Measurements from ENCODE around the gene HOXB4. TPM values are rescaled to one million over a fixed set of nuclear protein-coding genes. Genes with fewer than 3 reads are reported as not detected.
"Not testable (repeated sequence)": the region's sequence is repeated elsewhere in the genome, so short reads cannot be mapped to it uniquely, and the experiment has no call there.

HOXB4 gene
- total RNA-seq, 1 donor from 2014 or later = 0.25 TPM

DNA sequence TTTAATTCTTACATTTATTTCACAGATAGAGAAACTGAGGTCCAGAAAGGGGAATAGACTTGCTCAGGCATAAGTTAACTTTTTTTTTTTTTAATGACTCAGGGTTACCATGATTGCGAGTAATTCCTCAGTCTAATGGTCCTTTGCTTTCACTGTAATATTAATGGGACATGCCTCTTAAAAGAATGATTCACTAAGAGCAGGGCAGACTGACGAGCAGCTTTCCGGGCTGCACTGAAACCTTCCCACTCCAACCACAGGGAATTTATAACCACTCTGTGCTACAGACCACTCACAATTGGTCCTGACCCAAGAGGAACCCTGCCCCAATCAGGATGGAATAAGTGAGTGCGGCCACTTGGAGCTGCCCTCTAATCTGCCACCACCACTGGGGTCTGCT is 39.0 kb downstream of the HOXB4 start:
- Histone ChIP-seq H3K4me1 (peaks cover 25% of the 10 kb centered on the region), H3K27me3 (ENCODE audit: low read depth) (peaks cover 98% of the 10 kb centered on the region), H3K36me3 (no peaks in the 10 kb centered on the region), H3K4me3 (no peak overlapping the region), H3K9me3 (replicated peaks) (no peaks in the 10 kb centered on the region), H3K27ac (replicated peaks) (no peak overlapping the region)
- TF ChIP-seq, protein P1, sequence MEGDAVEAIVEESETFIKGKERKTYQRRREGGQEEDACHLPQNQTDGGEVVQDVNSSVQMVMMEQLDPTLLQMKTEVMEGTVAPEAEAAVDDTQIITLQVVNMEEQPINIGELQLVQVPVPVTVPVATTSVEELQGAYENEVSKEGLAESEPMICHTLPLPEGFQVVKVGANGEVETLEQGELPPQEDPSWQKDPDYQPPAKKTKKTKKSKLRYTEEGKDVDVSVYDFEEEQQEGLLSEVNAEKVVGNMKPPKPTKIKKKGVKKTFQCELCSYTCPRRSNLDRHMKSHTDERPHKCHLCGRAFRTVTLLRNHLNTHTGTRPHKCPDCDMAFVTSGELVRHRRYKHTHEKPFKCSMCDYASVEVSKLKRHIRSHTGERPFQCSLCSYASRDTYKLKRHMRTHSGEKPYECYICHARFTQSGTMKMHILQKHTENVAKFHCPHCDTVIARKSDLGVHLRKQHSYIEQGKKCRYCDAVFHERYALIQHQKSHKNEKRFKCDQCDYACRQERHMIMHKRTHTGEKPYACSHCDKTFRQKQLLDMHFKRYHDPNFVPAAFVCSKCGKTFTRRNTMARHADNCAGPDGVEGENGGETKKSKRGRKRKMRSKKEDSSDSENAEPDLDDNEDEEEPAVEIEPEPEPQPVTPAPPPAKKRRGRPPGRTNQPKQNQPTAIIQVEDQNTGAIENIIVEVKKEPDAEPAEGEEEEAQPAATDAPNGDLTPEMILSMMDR (IDR thresholded peaks at IDR 0.05; ENCODE audit: borderline replicate concordance) = no peak
- DNase-seq = no peak
- intact Hi-C loops (cut with micrococcal nuclease) = no loop called here

DNA sequence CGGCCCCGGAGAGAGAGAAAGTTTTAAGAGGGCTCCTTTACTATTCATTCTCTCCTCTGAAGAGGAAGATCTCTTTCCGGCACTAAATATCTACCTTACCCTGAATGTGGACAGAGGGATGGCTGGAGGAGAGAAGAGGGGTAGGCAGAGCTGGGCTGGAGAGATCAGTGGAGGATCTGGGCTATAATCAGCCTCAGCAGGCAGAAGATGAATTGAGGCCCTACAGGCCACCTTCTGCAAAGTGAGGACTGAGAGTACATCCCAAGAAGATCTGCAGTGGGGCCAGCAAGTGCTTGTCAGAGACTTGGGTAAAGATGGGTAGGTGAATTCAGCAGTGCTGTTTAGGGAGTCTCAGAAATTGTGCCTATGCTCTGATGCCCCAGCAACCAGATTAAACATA is 40.8 kb downstream of the HOXB4 start:
- no peaks in the 10 kb centered on the region for H3K36me3 ChIP-seq
- intact Hi-C loops (cut with micrococcal nuclease) = no loop called here
- DNase-seq = no peak

DNA sequence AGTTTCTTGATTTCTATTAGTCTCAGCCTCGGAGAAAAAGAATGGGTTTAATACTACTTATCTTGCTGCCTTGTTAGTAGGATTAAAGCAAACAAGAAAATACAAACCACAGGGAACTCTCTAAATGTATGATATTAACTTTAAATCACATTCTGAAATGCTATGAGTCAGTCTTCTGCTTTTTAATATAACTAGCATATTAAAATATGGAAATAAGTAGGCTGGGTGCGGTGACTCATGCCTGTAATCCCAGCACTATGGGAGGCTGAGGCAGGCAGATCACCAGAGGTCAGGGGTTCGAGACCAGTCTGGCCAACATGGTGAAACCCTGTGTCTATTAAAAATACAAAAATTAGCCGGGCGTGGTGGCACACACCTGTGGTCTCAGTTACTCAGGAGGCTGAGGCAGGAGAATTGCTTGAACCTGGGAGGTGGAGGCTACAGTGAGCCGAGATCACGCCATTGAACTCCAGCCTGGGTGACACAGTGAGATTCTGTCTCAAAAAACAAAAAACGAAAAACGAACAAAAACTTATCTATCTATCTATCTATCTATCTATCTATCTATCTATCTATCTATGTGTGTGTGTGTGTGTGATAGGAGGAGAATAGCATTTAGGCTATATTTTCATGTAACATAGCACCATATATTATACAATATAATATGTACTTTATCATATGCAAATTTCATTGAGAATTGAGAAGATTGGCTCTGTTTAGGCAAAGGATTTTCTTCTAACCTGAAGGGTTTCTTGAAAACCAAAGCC is 42.2 kb downstream of the HOXB4 start:
- H3K36me3 ChIP-seq; H3K4me3 ChIP-seq; H3K27ac ChIP-seq (replicated peaks); H3K4me1 ChIP-seq; DNase-seq; H3K9me3 ChIP-seq (replicated peaks); intact Hi-C loops (cut with micrococcal nuclease): not testable (repeated sequence)
- H3K27me3 ChIP-seq (ENCODE audit: low read depth) = peaks cover 98% of the 10 kb centered on the region

More for the DNA sequence above, 40.8 kb downstream of the HOXB4 start:
- Histone ChIP-seq H3K9me3 (replicated peaks) (no peaks in the 10 kb centered on the region), H3K27me3 (ENCODE audit: low read depth) (peaks cover 98% of the 10 kb centered on the region), H3K27ac (replicated peaks) (no peak overlapping the region), H3K4me1 (peaks cover 12% of the 10 kb centered on the region), H3K4me3 (no peak overlapping the region)
- TF ChIP-seq, protein P1 (IDR thresholded peaks at IDR 0.05; ENCODE audit: borderline replicate concordance) = no peak

DNA sequence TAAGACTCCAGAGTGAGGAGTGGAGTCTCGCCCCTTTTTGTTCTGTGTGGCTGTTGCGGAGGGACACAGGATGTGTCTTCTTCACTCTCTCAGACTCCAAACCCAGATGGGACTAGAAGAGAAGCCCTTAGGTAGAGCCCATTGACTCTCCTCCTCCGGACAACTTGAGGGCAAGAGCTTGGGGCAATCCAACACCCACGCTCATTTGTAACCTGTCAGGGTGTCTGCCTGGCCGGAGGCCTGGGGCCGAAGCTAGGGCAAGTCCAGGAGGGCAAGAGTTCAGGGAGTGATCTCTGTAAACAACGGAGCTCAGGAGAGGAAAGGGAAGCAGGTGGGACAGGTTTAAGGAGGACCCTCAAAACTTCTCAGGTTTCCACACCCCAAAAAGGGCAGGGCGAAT is 45.9 kb downstream of the HOXB4 start:
- Histone ChIP-seq H3K27ac (replicated peaks) (no peak overlapping the region), H3K4me1 (peaks cover 1% of the 10 kb centered on the region), H3K27me3 (ENCODE audit: low read depth) (peaks cover 98% of the 10 kb centered on the region), H3K36me3 (no peaks in the 10 kb centered on the region), H3K9me3 (replicated peaks) (no peaks in the 10 kb centered on the region), H3K4me3 (no peak overlapping the region)
- TF ChIP-seq, protein P1 (IDR thresholded peaks at IDR 0.05; ENCODE audit: borderline replicate concordance) = no peak
- intact Hi-C loops (cut with micrococcal nuclease) = no loop called here
- no peak for DNase-seq

DNA sequence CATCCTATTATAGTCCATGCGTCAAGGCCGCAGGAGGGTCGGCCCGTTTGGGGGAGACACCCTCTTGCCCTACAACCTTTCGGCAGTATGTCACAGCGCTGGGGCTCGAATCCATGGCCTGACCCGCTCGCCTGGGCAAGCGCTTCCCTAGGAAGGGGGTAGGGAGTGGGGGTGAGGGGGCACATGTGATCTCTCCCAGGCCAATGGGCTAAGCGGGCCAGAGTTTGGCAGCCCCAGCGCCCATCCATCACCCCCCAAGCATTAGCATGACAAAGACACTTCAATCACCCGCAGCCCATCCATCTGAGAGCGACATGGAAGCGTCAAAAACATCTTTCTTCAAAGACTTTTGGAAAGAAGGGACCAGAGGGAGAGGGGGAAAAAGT is 47.3 kb downstream of the HOXB4 start, which contains the start of gene HOXB1:
Gene HOXB1 (minus strand): TSS at position 125 of the 386 bp plus-strand sequence. CDS start 107 bp downstream, at position 18.
- TF ChIP-seq, protein P1 (IDR thresholded peaks at IDR 0.05; ENCODE audit: borderline replicate concordance) = no peak

DNA sequence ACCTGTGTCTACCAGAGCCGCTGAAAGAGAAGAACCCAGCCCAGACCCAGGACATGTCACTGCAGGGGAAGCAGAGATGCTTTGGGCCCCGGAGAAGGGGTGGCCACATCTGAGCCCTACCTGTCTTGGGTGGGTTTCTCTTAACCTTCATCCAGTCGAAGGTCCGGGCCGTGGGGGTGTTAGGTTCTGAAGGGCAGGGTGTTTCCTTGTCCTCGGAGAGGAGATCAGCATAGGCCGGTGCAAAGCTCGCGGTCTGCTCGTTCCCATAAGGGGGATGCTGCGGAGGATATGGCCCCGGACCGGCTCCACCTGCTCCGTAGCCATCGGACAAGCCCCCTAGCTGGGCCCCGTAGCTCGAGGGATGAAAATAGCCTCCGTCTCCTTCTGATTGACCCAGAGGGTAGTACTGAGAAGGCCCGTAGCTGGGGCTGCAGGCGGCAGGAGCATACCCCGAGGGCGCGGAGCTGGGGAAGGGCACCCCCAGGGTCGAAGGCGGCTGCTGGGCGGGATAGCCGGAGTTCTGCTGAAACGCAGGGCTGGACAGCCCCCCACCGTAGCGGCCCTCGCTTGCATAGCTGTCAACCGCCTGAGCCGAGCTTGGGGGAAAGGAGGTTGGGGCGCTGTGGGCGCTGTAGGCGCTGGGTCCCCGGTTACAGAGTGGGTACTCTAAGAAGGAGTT is 47.8 kb downstream of the HOXB4 start:
- TF ChIP-seq, protein P1 (IDR thresholded peaks at IDR 0.05; ENCODE audit: borderline replicate concordance) = no peak
- Histone ChIP-seq H3K4me3 (no peak overlapping the region), H3K27ac (replicated peaks) (no peak overlapping the region), H3K4me1 (peaks cover 6% of the 10 kb centered on the region), H3K36me3 (no peaks in the 10 kb centered on the region), H3K9me3 (replicated peaks) (no peaks in the 10 kb centered on the region), H3K27me3 (ENCODE audit: low read depth) (peaks cover 100% of the 10 kb centered on the region)
- intact Hi-C loops (cut with micrococcal nuclease) = no loop called here
- DNase-seq = no peak

More for the DNA sequence above, 47.3 kb downstream of the HOXB4 start, which contains the start of gene HOXB1:
- Histone ChIP-seq H3K4me1 (peaks cover 6% of the 10 kb centered on the region), H3K27ac (replicated peaks) (no peak within 1 kb of the TSS), H3K4me3 (no peak within 1 kb of the TSS), H3K27me3 (ENCODE audit: low read depth) (peaks cover 100% of the 10 kb centered on the region), H3K9me3 (replicated peaks) (no peaks in the 10 kb centered on the region), H3K36me3 (no peaks in the 10 kb centered on the region)
- no peak for DNase-seq
- intact Hi-C loops (cut with micrococcal nuclease) = no loop called here
